ENCODE data around the gene ARID1B. TPM values are rescaled to one million over a fixed set of nuclear protein-coding genes. Genes with fewer than 3 reads are reported as not detected.

Gene ARID1B
- total and polyA plus RNA-seq, 2 donors (not counting 1 experiment from before 2014, with no cell fraction given) = 47.2 to 280 TPM

DNA sequence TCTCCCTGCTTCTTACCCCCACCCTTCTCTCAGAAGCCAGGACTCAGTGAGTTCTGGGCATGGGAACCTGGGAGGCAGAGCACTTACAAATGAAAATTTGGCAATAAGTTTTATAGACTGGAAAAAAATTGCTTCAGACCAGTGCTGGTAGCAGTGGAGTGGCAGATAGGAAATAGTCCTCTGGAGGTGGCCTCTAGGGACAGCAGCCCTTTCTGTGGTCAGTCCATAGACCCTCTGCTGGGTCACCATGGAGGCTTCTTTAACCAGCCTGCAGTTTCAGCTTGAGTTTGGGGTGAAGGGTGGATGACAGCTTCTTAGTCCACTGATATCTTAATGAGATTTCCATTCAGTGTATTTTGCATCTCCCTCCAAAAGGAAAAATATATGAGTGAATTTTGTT is 179.1 kb downstream of the ARID1B start:
- Histone ChIP-seq H3K27me3 (replicated peaks in 1 of 4; ENCODE audit: control extremely low read depth in 1 of 4, control insufficient read depth in 3 of 4, insufficient read depth in 4 of 4, low read length in 3 of 4) (no peaks in the 10 kb centered on the region), H3K36me3 (replicated peaks in 1 of 2; ENCODE audit: control extremely low read depth in 1 of 2, control insufficient read depth in 1 of 2, extremely low read depth in 1 of 2, insufficient read depth in 2 of 2, low read length in 1 of 2) (peaks cover 3% of the 10 kb centered on the region in 2 experiments), H3K4me2 (replicated peaks; ENCODE audit: low read depth, low read length, poor library complexity, severe bottlenecking) (no peak overlapping the region), H3K79me2 (ENCODE audit: control insufficient read depth, insufficient read depth, low read length) (peaks cover 99% of the 10 kb centered on the region), H2AFZ (ENCODE audit: insufficient read depth, low read depth, low read length, poor library complexity, severe bottlenecking) (no peak overlapping the region), H3K4me1 (ENCODE audit: control insufficient read depth in 2 of 2, insufficient read depth in 2 of 2, low read length in 2 of 2) (peaks cover 35 to 45% of the 10 kb centered on the region in 2 donors), H3K9me3 (ENCODE audit: control extremely low read depth in 1 of 3, control insufficient read depth in 2 of 3, insufficient read depth in 1 of 3, low read length in 2 of 3) (peaks cover 0 to 1% (median 0%) of the 10 kb centered on the region in 3 donors), H3K27ac (ENCODE audit: low read length in 2 of 2) (no peak overlapping the region), H3K4me3 (ENCODE audit: control extremely low read depth in 1 of 5, extremely low read depth in 1 of 5, insufficient read depth in 1 of 5, low read depth in 2 of 5, low read length in 4 of 5) (no peak overlapping the region), H4K20me1 (ENCODE audit: control insufficient read depth, insufficient read depth, low read length, poor library complexity, severe bottlenecking) (peaks cover 54% of the 10 kb centered on the region), H3K9ac (ENCODE audit: low read length) (no peak overlapping the region)
- no peak overlapping the region for H3K27ac Mint-ChIP-seq
- H3K27me3 Mint-ChIP-seq = no peaks in the 10 kb centered on the region
- no peak overlapping the region for H3K4me3 Mint-ChIP-seq
- H3K9me3 Mint-ChIP-seq (ENCODE audit: insufficient read depth) = no peaks in the 10 kb centered on the region
- ChIA-PET CTCF (no interaction called here), POLR2A (no interaction called here)
- ATAC-seq (ENCODE audit: low read depth) (no peak), DNase-seq (no peak)
- TF ChIP-seq EZH2 (IDR thresholded peaks at IDR 0.05; ENCODE audit: borderline replicate concordance, insufficient read depth, low read depth, low read length, poor library complexity, severe bottlenecking) = no peak
- no peak for TF ChIP-seq CTCF (IDR thresholded peaks at IDR 0.05)
- intact Hi-C loops (cut with micrococcal nuclease) = no loop called here
- H3K4me1 Mint-ChIP-seq = peaks cover 70% of the 10 kb centered on the region

- peaks cover 99% of the 10 kb centered on the region for H3K79me2 ChIP-seq (ENCODE audit: control insufficient read depth, insufficient read depth, low read length)
- intact Hi-C loops (cut with micrococcal nuclease) = no loop called here
- Mint-ChIP-seq H3K9me3 (ENCODE audit: insufficient read depth) (no peaks in the 10 kb centered on the region), H3K4me1 (peaks cover 66% of the 10 kb centered on the region), H3K4me3 (no peak overlapping the region), H3K27ac (peak overlapping the region; percentile 4), H3K27me3 (no peaks in the 10 kb centered on the region)
- no peak for ATAC-seq (ENCODE audit: low read depth)
- peaks cover 24 to 35% of the 10 kb centered on the region in 2 donors for H3K4me1 ChIP-seq (ENCODE audit: control insufficient read depth in 2 of 2, insufficient read depth in 2 of 2, low read length in 2 of 2)
- ChIA-PET POLR2A (no interaction called here), CTCF (interaction anchor here (0.6 kb wide), 1 partner anchor 277 kb away, joined by 7 read pairs; no protein-coding TSS in a partner anchor)
- no peak for DNase-seq
- no peak overlapping the region for H3K27ac ChIP-seq (ENCODE audit: low read length in 2 of 2)
- 83% methylated on average over 2 of the region's 3 CpGs for WGBS (ENCODE audit: insufficient coverage)
- H3K36me3 ChIP-seq (replicated peaks in 1 of 2; ENCODE audit: control extremely low read depth in 1 of 2, control insufficient read depth in 1 of 2, extremely low read depth in 1 of 2, insufficient read depth in 2 of 2, low read length in 1 of 2) = peaks cover 3 to 7% of the 10 kb centered on the region in 2 experiments
- H3K9me3 ChIP-seq (ENCODE audit: control extremely low read depth in 1 of 3, control insufficient read depth in 2 of 3, insufficient read depth in 1 of 3, low read length in 2 of 3) = peaks cover 0 to 8% (median 0%) of the 10 kb centered on the region in 3 donors
- peaks cover 48% of the 10 kb centered on the region for H4K20me1 ChIP-seq (ENCODE audit: control insufficient read depth, insufficient read depth, low read length, poor library complexity, severe bottlenecking)
- no peak overlapping the region for H2AFZ ChIP-seq (ENCODE audit: insufficient read depth, low read depth, low read length, poor library complexity, severe bottlenecking)
- no peak overlapping the region for H3K4me3 ChIP-seq (ENCODE audit: control extremely low read depth in 1 of 5, extremely low read depth in 1 of 5, insufficient read depth in 1 of 5, low read depth in 2 of 5, low read length in 4 of 5)
- H3K9ac ChIP-seq (ENCODE audit: low read length) = no peak overlapping the region
- H3K27me3 ChIP-seq (replicated peaks in 1 of 4; ENCODE audit: control extremely low read depth in 1 of 4, control insufficient read depth in 3 of 4, insufficient read depth in 4 of 4, low read length in 3 of 4) = no peaks in the 10 kb centered on the region
- H3K4me2 ChIP-seq (replicated peaks; ENCODE audit: low read depth, low read length, poor library complexity, severe bottlenecking) = no peak overlapping the region
- TF ChIP-seq CTCF (IDR thresholded peaks at IDR 0.05) = no peak
- TF ChIP-seq EZH2 (IDR thresholded peaks at IDR 0.05; ENCODE audit: borderline replicate concordance, insufficient read depth, low read depth, low read length, poor library complexity, severe bottlenecking) = no peak
Measured at GRCh38 chr6:156957931-156958547, 180.9 kb downstream of the ARID1B start.
